ENCODE data around the gene NME7. TPM values are rescaled to one million over a fixed set of nuclear protein-coding genes. Genes with fewer than 3 reads are reported as not detected.

Gene NME7
- total RNA-seq, 1 experiment from 2014 or later: 13.2 TPM

DNA sequence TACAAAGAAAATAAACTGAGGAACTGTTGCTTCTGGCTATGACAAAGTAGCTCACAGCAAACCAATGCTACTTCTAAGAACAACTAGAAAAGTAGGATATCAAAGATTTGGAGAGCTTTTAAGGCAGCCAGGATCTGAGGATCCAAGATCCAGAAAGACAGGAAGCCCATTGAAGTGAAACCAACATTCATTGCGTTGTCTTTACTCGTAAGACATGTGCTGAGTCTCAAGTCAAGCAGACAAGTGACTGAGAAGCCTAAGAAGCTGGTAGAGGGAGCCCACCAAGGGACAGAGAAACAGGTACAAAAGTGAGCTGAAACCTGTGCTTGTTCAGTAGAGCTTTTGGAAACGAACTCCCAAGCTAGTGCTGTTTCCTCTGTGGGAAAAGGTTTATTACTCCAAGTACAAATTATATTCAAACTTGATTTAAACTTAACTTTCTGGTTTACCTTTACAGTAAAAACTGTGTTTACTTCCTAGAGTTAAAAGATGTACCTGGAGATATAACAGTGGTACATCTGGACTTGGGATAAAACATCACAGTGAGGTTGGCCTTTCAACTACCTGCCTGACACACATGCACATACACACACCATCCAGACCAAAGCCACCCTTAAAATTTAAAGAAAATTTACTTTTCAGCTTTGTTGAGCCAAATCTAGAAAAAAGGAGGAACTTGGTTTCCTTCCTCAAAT is 41.2 kb downstream of the NME7 start:
- Histone ChIP-seq H4K8ac (replicated peaks; ENCODE audit: insufficient read length, low read depth, low read length) (no peak overlapping the region), H3K9me3 (ENCODE audit: control insufficient read depth, low read depth, low read length) (no peaks in the 10 kb centered on the region), H3K18ac (ENCODE audit: insufficient read length, low read depth, low read length) (no peak overlapping the region), H3K9ac (ENCODE audit: extremely low read depth, insufficient read length, low read length) (no peak overlapping the region), H4K20me1 (ENCODE audit: control insufficient read depth, insufficient read depth, insufficient read length) (no peaks in the 10 kb centered on the region), H2BK12ac (ENCODE audit: insufficient read length, low read depth, low read length) (no peak overlapping the region), H2BK20ac (ENCODE audit: low read depth, low read length, poor library complexity, severe bottlenecking) (no peak overlapping the region), H2AK5ac (ENCODE audit: insufficient read length, low read length) (no peak overlapping the region), H3K4me2 (ENCODE audit: insufficient read depth, insufficient read length, low read length) (no peak overlapping the region), H3K23ac (ENCODE audit: insufficient read length, low read depth, low read length) (no peak overlapping the region), H3K14ac (ENCODE audit: insufficient read depth, low read length) (no peak overlapping the region), H2BK15ac (ENCODE audit: low read depth, low read length) (no peak overlapping the region), H2BK5ac (ENCODE audit: insufficient read length, low read length) (no peak overlapping the region), H3K4ac (ENCODE audit: low read depth, low read length) (no peak overlapping the region), H3K23me2 (ENCODE audit: insufficient read length, low read depth, low read length, poor library complexity, severe bottlenecking) (no peaks in the 10 kb centered on the region), H3K79me2 (ENCODE audit: insufficient read depth, low read length) (no peaks in the 10 kb centered on the region), H2AFZ (ENCODE audit: low read length) (no peak overlapping the region), H3K56ac (ENCODE audit: insufficient read length, low read depth, low read length) (no peak overlapping the region), H3K27ac (ENCODE audit: insufficient read length, low read depth, low read length) (no peak overlapping the region), H3K79me1 (ENCODE audit: insufficient read depth, low read depth, low read length, poor library complexity, severe bottlenecking) (no peaks in the 10 kb centered on the region), H3K27me3 (ENCODE audit: insufficient read depth, low read length) (no peaks in the 10 kb centered on the region), H3T11ph (ENCODE audit: low read length) (no peak overlapping the region), H4K91ac (ENCODE audit: insufficient read length, low read depth, low read length) (no peak overlapping the region), H4K5ac (ENCODE audit: insufficient read length, low read depth, low read length) (no peak overlapping the region), H2BK120ac (ENCODE audit: low read depth, low read length, poor library complexity, severe bottlenecking) (no peak overlapping the region), H3K4me1 (ENCODE audit: insufficient read depth, low read length) (no peaks in the 10 kb centered on the region; the same call in 1 of the 2 replicates)
- TF ChIP-seq, protein P1, sequence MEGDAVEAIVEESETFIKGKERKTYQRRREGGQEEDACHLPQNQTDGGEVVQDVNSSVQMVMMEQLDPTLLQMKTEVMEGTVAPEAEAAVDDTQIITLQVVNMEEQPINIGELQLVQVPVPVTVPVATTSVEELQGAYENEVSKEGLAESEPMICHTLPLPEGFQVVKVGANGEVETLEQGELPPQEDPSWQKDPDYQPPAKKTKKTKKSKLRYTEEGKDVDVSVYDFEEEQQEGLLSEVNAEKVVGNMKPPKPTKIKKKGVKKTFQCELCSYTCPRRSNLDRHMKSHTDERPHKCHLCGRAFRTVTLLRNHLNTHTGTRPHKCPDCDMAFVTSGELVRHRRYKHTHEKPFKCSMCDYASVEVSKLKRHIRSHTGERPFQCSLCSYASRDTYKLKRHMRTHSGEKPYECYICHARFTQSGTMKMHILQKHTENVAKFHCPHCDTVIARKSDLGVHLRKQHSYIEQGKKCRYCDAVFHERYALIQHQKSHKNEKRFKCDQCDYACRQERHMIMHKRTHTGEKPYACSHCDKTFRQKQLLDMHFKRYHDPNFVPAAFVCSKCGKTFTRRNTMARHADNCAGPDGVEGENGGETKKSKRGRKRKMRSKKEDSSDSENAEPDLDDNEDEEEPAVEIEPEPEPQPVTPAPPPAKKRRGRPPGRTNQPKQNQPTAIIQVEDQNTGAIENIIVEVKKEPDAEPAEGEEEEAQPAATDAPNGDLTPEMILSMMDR (conservative IDR thresholded peaks at IDR 0.05): no peak
- no CpG with 5 or more reads among the region's 3 CpGs for WGBS (ENCODE audit: extremely low coverage, insufficient read length, low lambda C conversion rate)
- peaks cover 17 to 22% of the 10 kb centered on the region in 2 experiments for H3K4me1 Mint-ChIP-seq
- peaks cover 0 to 5% (median 2%) of the 10 kb centered on the region in 3 experiments; a peak in 2 of 7 replicates for H3K36me3 Mint-ChIP-seq (ENCODE audit: insufficient read depth in 1 of 3, low read depth in 3 of 3)
- no peak overlapping the region for H3K4me3 Mint-ChIP-seq
- no peak overlapping the region for H3K27ac Mint-ChIP-seq
- no peak for DNase-seq
- no peaks in the 10 kb centered on the region for H3K27me3 Mint-ChIP-seq (ENCODE audit: low read depth)
- H3K9me3 Mint-ChIP-seq: peaks cover 3 to 7% of the 10 kb centered on the region in 2 experiments; a peak in 2 of 5 replicates

Measured in H9 (cell line).